ENCODE results near the gene ADGRD1.

The ADGRD1 gene

DNA sequence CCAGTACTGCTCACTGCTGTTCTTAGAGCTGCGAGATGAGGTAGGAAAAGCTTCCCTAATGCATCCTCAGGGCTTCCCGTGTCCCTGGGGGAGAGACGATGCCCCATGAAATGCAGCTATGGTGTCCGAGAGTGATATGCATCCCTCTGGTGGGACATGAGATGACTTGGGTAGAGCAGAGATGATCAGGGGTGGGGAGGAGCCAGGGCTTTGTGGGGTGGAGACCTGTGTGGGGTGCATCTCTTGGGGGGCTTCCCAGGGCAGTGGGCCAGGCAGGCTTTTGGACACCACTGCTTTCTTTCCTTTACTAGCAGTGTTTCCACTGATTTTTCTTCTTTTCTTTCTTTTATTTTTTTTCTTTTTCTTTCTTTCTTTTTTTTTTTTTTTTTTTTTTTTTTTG is 147.3 kb downstream of the ADGRD1 start:
- DNase-seq: no peak

DNA sequence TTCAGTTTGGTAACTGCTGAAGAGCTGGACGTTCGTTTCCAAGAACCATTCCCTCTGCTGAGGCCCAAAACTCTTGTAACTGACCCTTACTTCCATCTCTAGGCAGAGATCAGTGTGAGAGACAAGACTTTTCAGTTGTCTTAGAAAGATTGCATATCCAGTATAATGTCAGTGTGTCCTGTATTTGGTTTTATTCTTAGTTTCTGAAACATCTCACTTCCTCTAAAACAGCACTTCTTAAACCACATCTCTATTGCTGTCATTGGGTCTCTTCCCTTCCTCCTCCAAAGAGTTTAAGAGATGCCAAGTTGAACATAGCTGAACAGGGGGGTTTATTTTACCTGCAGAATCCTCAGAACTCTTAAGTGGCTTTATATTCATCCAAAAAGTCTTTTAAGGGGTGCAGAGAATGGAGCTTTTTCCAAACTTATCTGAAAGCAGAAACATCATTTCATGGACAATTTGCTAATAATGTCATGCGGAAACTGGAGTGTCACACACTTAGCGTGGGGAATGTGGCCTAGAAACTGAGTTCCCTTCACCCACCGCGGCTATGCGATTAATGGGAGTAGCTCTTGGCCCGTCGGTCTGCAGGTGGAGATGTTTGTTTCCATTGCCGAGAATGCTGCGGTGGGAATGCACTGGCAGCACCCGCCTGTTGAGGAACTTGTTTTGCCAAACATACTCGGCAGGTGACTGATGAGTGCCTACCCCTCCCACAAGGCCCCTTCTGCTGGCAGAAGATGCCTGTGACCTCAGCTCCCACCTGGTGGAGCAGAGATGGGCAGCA is 148.2 kb downstream of the ADGRD1 start:
- DNase-seq: no peak

DNA sequence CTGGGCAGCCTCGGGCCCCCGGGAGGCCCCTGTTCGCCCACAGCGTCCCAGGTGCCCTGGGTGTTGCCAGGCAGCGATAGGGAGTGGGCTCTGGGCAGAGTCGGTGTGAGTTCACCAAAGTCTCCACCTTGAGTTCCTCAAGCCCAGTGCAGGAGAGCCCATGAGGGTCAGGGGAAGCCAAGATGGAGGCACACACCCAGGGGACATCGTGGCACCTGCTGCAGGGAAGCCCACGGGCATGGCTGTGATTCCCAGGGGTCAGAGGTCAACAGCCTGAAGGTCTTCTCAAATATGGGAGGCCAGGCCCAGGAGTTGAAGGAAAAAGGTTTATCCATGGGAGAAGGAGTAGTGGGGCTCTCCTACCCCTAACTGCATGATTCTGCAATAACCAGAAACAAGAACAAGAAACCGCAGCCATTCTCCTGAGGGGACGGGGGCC is 148.8 kb downstream of the ADGRD1 start:
- no peak for DNase-seq

DNA sequence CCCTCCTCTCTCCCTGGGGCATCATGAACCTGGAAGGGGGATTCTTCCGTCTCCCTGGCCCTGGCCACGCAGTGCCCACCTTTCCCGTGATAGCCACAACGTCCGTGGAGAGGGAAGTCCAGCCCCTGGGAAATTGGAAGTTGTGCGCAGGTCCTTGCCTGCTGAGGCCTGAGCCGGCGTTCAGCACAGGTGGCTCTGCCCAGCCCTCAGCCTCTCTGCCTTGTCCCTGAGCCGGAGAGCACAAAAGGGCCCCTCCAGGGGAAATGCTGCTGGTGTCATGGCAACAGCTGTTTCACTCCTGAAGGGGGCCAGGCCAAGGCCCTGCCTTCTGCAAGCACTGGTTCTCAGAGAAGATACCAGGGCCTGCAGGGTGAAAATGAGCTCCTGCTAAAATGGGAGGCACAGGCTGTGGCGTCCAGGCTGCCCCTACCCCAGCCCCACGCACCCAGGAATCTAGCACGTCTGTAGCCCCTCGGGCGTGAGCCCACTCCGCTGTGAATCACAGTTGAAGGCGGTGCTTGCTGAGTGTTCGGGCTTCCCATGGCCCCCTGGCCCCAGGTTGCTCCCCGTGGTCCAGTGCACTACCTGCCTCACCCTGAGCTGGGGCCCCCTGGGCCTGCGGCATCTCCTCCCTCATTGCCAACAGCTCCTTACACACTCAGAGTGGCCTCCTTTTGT is 149.4 kb downstream of the ADGRD1 start:
- DNase-seq: no peak

DNA sequence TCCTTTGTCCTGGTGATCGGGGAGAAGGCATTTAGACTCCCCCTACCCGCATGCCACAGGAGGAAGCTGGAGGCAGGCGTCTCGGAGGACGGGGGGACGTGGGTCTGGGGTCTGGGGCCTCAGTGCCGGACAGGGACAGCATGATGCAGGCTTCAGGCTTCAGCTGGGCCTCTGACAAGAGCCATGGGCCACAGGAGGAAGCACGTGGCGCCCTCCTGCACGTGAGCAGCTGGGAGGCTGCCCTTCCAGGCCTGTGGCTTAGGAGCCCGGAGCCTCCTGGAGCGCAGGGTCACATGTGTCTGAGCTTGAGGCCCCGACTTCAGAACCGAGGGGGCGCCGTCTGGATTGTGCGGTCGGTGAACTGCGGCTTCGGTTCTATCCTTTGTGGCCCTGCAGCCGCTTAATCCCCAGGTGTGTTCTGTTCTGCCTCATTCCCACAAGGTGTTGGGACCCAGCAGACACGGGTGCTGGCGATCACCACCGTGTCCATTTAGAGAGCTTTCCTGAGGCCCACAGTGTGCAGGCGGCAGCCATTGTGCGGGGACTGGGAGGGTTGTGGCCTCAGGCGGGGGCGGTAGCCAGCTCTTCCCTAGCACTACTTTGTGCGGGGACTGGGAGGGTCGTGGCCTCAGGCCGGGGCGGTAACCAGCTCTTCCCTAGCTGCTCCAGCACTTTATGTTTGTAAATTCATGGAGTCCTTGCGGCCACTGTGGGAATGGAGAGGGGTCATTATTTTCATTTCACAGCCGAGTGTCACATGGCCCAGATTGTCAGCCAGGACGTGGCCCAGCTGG is 150.2 kb downstream of the ADGRD1 start:
- DNase-seq: no peak

DNA sequence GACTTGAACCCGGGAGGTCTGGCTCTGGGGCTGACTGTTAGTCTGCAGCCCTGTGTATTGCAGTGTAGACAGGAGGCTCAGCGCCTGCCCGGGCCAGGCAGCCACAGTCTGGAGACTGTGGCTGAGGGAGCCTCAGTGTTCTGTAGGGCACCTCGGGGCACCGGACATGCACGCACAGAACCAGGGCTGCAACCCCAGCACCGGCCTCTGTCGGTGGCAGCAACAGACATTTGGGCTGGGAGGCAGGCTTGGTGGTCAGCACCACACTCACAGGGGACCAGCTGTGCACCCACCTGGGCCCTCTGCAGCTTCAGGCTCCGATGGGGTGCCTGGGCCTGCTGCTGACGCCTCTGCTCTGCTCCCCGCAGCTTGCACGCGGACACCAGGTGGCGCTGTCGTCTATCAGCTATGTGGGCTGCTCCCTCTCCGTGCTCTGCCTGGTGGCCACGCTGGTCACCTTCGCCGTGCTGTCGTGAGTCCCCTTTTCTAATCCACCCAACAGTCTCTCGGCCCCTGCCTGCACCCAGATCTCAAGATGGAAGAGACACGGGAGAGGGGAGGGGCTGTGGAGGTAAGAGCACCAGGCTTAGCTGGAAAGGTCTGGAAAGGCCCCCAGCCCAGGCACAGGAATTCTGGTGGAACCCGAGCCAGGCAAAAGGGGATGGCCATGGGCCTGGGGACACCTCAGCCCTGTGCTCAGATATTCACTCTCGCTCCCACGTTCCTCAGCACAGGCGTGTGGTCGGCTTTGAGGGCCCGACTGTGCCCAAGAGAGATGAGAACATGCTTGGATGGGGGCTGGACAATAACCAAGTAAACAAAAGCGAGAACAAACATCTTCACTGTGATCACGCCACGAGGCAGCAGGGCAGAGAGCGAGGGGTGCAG is 151.0 kb downstream of the ADGRD1 start:
- DNase-seq: peak in 55 of 56 donors; percentile 17 to 89 (median 66)

DNA sequence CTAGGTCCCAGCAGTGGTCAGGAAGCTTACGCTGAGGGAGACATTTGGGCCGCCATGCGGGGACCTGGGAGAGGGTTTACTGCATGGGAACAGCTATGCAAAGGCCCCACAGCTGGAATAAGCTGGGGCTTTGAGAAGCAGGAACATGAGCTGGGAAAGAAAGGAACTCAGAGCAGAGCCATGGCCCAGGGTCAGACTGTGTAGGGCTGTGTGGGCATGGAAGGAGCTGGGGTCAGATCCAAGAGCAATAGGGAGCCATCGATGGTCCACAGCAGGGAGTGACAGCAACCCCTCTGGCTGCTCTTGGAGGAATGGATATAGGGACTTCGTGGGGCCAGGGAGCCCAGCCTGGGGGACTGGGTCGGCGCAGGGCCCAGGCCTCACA is 151.6 kb downstream of the ADGRD1 start:
- no peak for DNase-seq

DNA sequence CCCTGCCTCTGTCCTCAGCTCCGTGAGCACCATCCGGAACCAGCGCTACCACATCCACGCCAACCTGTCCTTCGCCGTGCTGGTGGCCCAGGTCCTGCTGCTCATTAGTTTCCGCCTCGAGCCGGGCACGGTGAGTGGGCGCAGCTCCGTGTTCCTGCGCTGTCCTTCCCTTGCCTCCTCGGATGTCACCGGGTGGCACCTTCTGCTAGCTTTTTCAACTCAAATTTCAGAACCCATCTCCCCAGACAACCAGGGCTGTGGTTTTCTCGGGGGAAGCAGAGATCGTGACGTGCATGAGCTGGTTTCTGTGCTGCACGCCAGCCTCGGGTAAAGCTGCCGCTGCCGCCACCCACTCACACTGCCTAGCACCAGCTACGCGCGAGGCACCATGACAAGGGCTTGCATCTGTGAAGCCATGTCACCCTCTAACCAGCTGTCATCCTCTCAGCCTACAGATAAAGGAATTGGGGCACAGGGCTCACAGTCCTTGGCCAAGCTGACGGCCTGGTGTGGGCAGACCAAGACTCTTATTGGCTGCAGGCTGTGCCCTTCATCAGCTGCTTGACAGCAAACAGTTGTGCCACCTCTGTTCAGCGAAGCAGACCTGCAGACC is 152.1 kb downstream of the ADGRD1 start:
- DNase-seq: peak in 10 of 56 donors; percentile 7 to 50 (median 26)

DNA sequence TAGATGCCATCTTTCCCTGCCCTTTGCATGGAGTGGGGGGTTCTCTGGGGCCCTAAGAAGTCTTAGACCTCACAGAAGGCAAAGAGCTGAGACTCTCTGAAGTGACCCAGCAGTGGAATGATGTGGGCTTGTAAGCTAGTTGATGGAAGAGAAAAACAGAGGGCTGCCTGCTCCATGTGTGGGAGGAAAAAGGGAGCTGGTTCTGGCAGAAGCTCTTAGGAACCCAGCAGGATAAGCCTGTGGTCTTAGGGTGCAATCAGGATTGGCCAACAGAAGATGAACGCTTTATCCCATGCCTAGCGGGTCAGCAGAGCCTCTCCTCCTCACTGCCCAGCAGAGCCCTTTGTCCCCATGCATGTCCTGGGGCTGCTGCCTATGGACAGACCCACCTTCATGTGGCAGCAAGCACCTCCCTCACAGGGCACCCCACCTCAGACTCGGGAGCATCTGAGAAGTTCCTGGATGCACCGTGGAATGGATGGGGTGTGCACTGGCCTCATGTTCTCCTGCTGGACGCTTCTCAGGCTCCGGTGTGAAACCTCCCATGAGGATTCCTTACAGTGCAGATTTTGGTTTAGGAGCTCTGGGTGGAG is 152.7 kb downstream of the ADGRD1 start:
- no peak for DNase-seq

DNA sequence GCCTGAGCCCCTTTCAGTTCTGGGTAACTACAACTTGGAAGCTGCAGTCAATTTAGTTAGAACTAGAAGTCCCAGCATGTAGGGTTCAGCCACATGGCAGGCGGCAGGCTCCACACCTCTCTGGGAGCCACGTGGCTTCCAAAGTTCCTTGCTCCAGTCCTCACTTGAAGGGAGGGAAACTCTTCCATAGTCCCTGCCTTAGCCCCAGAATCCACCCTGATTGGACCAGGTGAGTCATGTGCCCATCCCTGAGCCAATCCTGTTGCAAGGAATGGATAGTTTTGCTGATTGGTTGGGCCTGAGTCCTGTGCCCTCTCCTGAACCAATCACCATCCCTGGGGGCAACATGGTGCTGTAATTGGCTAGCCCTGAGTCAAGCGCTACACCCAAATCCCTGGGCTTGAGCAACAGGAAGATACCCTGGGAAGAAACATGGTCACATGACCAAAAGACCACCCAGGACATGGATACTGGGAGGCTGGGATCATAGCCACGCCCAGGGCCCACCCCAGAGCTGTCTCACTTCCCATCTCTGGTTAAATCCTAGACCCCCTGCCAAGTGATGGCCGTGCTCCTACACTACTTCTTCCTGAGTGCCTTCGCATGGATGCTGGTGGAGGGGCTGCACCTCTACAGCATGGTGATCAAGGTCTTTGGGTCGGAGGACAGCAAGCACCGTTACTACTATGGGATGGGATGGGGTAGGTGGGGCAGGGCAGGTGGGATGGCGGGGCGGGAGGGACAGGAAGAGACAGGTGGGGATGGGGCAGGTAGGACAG is 154.7 kb downstream of the ADGRD1 start:
- DNase-seq: no peak

DNA sequence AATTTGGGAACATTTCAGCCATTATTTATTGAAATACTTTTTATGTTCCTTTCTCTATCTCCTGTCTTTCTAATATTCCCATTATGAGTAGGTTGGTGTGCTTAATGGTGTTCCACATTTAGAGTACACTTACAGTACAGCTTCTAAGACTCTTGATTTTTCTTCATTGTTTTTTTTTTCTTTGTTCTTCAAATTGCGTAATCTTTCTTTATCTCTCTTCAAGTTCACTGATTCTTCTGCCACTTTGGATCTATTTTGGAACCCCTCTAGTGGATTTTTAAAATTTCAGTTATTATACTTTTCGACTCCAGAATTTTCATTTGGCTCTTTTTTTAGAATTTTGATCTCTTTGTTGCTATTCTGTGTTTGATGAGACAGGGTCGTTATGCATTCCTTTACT is 157.7 kb downstream of the ADGRD1 start:
- DNase-seq: no peak

DNA sequence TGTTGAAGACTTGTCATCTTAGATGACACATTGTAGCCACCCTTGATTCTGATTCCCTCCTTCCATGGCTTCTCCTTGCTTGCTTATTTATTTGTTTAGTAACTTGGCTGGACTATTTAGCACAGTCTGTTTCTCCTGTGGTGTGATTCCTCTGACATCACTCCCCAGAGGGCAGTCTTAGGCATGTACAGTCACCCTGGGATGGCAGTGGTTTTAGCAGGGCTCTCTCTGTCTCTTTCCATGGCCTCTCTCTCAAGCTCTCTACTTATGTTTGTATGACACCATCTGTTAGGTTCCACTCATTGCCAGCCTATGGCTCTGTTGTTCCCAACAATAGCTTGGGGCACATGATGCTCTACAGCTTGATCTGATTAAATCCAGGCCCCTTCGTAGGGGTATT is 158.3 kb downstream of the ADGRD1 start:
- no peak for DNase-seq

DNA sequence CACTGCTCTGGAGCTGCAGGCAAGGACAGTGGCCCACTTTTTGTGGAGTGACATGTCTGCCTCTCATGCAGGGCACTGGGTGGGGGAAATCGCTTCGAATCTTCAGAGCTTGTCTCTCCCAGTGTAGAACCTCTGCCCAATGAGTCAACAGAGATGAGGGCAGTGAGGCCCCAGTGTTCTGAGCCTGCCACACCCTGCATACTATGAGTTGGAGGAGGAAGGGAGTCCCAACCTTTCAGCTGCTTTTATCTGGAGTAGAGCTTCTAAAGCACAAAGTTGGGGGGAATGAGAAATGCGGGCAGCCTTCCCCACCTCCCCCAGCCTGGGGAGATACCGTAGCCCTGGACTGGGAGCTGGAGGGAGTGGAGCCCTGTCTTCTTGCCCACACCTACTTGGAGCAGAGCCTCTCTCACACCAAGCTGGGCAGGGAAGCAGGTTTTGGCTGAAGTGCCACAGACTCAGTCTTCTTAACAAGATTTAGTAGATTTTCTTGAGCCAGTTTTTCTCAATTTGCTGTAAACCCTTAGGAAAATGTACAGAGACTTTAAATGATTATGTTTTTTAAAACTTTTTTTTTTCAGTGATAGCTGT is 159.1 kb downstream of the ADGRD1 start:
- no peak for DNase-seq

DNA sequence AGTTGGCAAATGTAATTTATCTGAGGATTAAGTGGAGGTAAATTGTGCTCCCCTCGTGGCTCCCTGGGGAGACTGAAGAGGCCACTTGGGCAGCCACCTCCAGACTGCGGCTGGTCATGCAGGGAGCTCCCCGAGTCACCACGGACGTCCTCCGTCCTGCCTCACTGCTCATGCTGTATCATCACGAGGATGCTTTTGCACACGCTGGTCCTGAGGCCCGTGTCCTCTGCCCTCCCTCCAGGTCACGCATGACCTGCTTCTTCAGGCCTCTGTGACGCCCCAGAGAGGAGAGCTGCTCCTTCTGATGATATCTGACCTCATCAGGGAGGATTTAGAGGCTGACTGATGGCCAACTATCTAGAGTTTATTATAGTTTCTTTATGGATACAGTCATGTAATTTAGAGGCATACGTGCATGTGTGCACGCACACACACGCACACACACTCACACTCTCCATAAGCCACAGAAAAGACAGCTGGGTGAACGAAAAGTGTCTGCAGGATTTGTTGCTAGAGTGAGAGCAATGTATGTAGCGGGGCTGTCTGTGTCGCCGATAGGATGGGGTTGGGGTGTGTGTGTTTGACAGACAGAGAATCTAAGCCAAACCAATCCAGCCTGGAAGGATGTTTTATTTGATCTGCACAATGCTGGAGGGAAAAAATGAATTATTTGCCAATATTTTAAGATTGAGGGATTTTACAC is 160.0 kb downstream of the ADGRD1 start:
- no peak for DNase-seq

DNA sequence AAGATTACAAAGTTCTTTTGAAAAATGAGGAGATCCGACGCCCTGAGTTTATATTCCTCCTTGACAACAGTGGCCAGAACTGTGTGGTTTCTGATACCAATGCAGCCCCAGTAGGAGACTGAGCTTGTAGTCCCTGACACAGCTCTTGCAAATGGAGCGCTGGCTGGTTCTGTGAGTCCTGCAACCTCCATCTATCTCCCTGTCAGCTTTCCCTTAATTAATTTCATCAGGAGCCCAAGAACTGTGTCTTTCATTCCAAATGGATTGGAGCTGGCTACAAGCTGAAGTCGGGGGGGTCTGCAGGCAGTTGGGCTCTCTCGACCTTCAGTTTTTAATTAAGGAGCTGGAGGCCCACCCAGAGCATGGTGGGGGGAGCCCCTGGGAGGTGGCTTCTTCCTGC is 160.6 kb downstream of the ADGRD1 start:
- DNase-seq: no peak

DNA sequence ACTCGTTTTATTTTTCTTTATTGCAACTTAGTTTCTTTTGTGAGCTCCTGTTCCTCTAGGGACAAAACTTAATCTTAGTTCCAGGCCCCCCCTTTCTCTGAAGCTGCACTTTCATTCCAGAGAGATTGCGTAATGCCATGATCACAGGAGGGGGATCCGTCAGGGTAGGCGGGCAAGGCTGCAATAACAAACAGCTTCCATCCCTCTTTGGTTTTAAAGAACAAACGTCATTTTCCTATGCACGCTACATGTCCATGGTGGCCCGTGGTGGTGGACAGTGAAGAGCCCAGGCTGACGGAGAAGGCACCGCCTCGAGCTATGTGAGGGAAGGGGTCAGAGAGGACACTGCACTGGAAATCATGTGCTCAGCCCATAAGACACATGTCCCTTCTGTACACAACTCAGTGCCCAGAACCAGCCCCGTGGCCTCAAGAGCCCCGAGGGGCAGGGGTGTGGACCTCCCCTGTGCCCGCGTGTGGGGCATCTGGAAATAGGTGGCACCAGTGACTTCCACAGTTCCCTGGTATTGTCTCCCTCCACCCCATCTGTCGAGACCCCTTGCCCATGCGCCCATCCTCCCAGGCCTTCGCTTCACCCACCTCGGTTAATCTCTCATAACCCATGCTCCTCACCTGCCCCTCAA is 161.4 kb downstream of the ADGRD1 start:
- DNase-seq: no peak

DNA sequence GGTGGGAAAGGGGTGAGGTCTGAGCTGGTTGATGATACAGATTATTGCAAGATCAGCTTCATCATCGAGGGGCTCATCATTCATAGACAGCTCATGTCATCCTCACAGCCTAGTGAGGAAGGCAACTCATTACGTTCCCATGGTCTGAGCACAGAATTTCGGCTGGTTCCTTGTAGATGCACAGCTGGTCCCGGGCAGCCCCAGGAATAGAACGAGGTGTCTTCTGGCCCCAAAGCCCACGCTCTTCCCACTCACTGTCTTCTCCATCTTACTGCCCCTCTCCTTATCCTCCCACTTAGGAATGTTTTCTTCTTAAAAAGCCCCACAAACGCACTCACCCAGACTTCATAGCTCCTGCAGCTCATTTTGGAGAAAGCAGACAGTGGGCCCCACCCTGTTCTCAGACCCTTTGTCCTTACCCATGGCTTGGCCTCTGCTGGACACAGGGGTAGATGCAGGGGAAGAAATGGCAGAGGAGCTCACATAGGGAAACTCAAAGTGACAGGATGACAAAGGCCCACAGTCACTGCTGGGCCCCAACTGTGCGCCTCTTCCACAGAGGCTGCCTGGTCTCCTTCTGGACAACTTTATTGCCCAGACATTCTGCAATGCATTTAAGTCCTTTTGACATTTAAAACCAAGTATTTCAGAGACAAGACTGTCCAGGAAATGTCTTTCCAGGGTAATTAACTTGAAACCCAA is 162.2 kb downstream of the ADGRD1 start:
- no peak for DNase-seq

All from amygdala (tissue), 56 donors.